Inflammatory macrophage (primary cell): ENCODE measurements around the gene THSD4.

Experiments used
- DNase-seq, 2 donors: peaks; one replicate each; pipeline ENCODE4 v3.0.0-alpha.2; 2020 to 2022

Gene THSD4

GRCh38 chr15:71599418-71600151 lies 484.3 kb downstream of the THSD4 start:
- DNase-seq, result no peak

GRCh38 chr15:71600237-71600636 lies 485.0 kb downstream of the THSD4 start:
- DNase-seq, result no peak

GRCh38 chr15:71601038-71601834 lies 486.0 kb downstream of the THSD4 start:
- no peak for DNase-seq

- DNase-seq, result no peak
Observed at GRCh38 chr15:71603379-71603778, 488.1 kb downstream of the THSD4 start.

- DNase-seq, result no peak
Observed at GRCh38 chr15:71607383-71607782, 492.1 kb downstream of the THSD4 start.

- DNase-seq, result no peak
Observed at GRCh38 chr15:71610728-71611552, 495.7 kb downstream of the THSD4 start.

- no peak for DNase-seq
Observed at GRCh38 chr15:71611553-71612396, 496.5 kb downstream of the THSD4 start.

GRCh38 chr15:71612397-71612722 lies 497.1 kb downstream of the THSD4 start:
- DNase-seq, result no peak

GRCh38 chr15:71612869-71613268 lies 497.6 kb downstream of the THSD4 start:
- no peak for DNase-seq

GRCh38 chr15:71623111-71623510 lies 507.8 kb downstream of the THSD4 start:
- no peak for DNase-seq

GRCh38 chr15:71626596-71627088 lies 511.4 kb downstream of the THSD4 start:
- no peak for DNase-seq

GRCh38 chr15:71627188-71627587 lies 511.9 kb downstream of the THSD4 start:
- no peak for DNase-seq

- no peak for DNase-seq
Observed at GRCh38 chr15:71627604-71628003, 512.3 kb downstream of the THSD4 start.

- DNase-seq, result no peak
Observed at GRCh38 chr15:71628988-71629770, 513.9 kb downstream of the THSD4 start.

- no peak for DNase-seq
Observed at GRCh38 chr15:71629781-71630474, 514.7 kb downstream of the THSD4 start.

GRCh38 chr15:71630475-71630809 lies 515.2 kb downstream of the THSD4 start:
- DNase-seq, result no peak

- no peak for DNase-seq
Observed at GRCh38 chr15:71632576-71633195, 517.4 kb downstream of the THSD4 start.

- DNase-seq, result no peak
Observed at GRCh38 chr15:71634820-71635560, 519.7 kb downstream of the THSD4 start.

- no peak for DNase-seq
Observed at GRCh38 chr15:71635735-71636134, 520.5 kb downstream of the THSD4 start.

- DNase-seq, result no peak
Observed at GRCh38 chr15:71638876-71639275, 523.6 kb downstream of the THSD4 start.
